HCT116 (cell line): ENCODE results near the gene TRAPPC12. TPM values are rescaled to one million over a fixed set of nuclear protein-coding genes. Genes with fewer than 3 reads are reported as not detected.

Source experiments
- ATAC-seq: fragments of 200-7000 bp; cut with Tn5 transposase; 2 replicates; pipeline ENCODE4 v1.9.1; 2020; ENCODE audit warnings: mild to moderate bottlenecking, moderate library complexity
- BruUV-seq: library from RNA; stranded (reverse); fragments of 400-500 nt; replicated peaks from 2 replicates; lab custom pipeline; 2021; lab: Mats Ljungman, UMichigan
- CTCF ChIA-PET: fragments of 300-600 bp; sonication (Branson Sonifier 250); formaldehyde crosslinking; loops from one replicate; lab custom pipeline; 2021; ENCODE audit warnings: antibody characterized with exemption; lab: Charles Lee
- POLR2A ChIA-PET: fragments of 300-600, 350-600 bp; sonication (Branson Sonifier 250); formaldehyde crosslinking; loops from one replicate; lab custom pipeline; 2021; ENCODE audit warnings: antibody characterized with exemption; lab: Charles Lee
- RAD21 ChIA-PET, 2 experiments: fragments of 300-600 bp; sonication (Branson Sonifier 250); formaldehyde crosslinking; loops; one replicate each; lab custom pipeline; 2023; ENCODE audit warnings: low total read pairs in 2 of 2; ENCODE audit not compliant: uncharacterized antibody in 2 of 2, unreplicated experiment in 2 of 2, low non-redundant PET in 1 of 2; lab: Charles Lee
- DNase-seq: peaks from one replicate; pipeline ENCODE4 v3.0.0-alpha.2; 2010; ENCODE audit warnings: low read depth, low spot score
- H2AFZ ChIP-seq: fragments of 200-600 bp; shearing (Covaris generic), sonication (generic); 2 replicates; pipeline ENCODE4 v1.6.1; 2017; ENCODE audit warnings: low read depth, mixed run types, mixed read lengths, antibody characterized with exemption, low read length; ENCODE audit not compliant: poor library complexity, severe bottlenecking
- H3K27ac ChIP-seq: 2 replicates; pipeline ENCODE4 v1.5.1; 2012; ENCODE audit warnings: low read depth, low read length
- H3K27me3 ChIP-seq: fragments of 200-600 bp; sonication (generic); 2 replicates; pipeline ENCODE4 v1.6.1; 2016; ENCODE audit warnings: mixed run types, low read length, mixed read lengths; ENCODE audit not compliant: insufficient read depth
- H3K36me3 ChIP-seq, 2 experiments: fragments of 200-500 bp in 1 of 2; fragments of 200-600 bp in 1 of 2; sonication (Bioruptor generic) in 1 of 2; sonication (generic) in 1 of 2; 2 replicates each; pipeline versions ENCODE4 v1.5.1 to v1.6.1; 2014 to 2016; ENCODE audit warnings: low read length in 2 of 2, inconsistent platforms in 1 of 2, mixed read lengths in 1 of 2, mixed run types in 1 of 2; ENCODE audit not compliant: insufficient read depth in 2 of 2, control insufficient read depth in 1 of 2
- H3K4me1 ChIP-seq, 2 experiments: fragments of 200-600 bp in 1 of 2; sonication (generic) in 1 of 2; 2 replicates each; pipeline versions ENCODE4 v1.5.1 to v1.6.1; 2012 to 2017; ENCODE audit warnings: low read length in 2 of 2, inconsistent platforms in 1 of 2, mild to moderate bottlenecking in 1 of 2, mixed read lengths in 1 of 2, mixed run types in 1 of 2, moderate library complexity in 1 of 2; ENCODE audit not compliant: insufficient read depth in 2 of 2, control insufficient read depth in 1 of 2
- H3K4me2 ChIP-seq: fragments of 200-600 bp; sonication (generic); 2 replicates; pipeline ENCODE4 v1.6.1; 2017; ENCODE audit warnings: mixed run types, low read length, mixed read lengths
- H3K4me3 ChIP-seq, 2 experiments: fragments of 200-600 bp in 1 of 2; sonication (generic) in 1 of 2; replicated peaks in 1 of 2; 2 replicates each; pipeline ENCODE4 v1.5.1; 2011 to 2016; ENCODE audit warnings: low read length in 2 of 2, control low read depth in 1 of 2, low read depth in 1 of 2, mild to moderate bottlenecking in 1 of 2, mixed read lengths in 1 of 2, mixed run types in 1 of 2
- H3K79me2 ChIP-seq: fragments of 200-600 bp; sonication (generic); 2 replicates; pipeline ENCODE4 v1.6.1; 2017; ENCODE audit warnings: mild to moderate bottlenecking, mixed run types, low read length, moderate library complexity, mixed read lengths; ENCODE audit not compliant: insufficient read depth
- H3K9ac ChIP-seq: fragments of 200-600 bp; sonication (generic); 2 replicates; pipeline ENCODE4 v1.6.1; 2016; ENCODE audit warnings: low read length, mixed read lengths
- H3K9me2 ChIP-seq: fragments of 200-600 bp; sonication (generic), shearing (Covaris generic); 2 replicates; pipeline ENCODE4 v1.6.1; 2017; ENCODE audit warnings: mixed run types, mild to moderate bottlenecking, moderate library complexity; ENCODE audit not compliant: insufficient read depth
- H3K9me3 ChIP-seq, 2 experiments: fragments of 200-500 bp in 1 of 2; fragments of 200-600 bp in 1 of 2; sonication (Bioruptor generic) in 1 of 2; sonication (generic) in 1 of 2; 2 replicates each; pipeline ENCODE4 v1.6.1; 2014 to 2017; ENCODE audit warnings: low read length in 2 of 2, mixed read lengths in 2 of 2, inconsistent platforms in 1 of 2, low read depth in 1 of 2, mild to moderate bottlenecking in 1 of 2, mixed run types in 1 of 2, moderate library complexity in 1 of 2; ENCODE audit not compliant: control insufficient read depth in 1 of 2, insufficient read depth in 1 of 2
- H4K20me1 ChIP-seq: fragments of 200-600 bp; sonication (generic), shearing (Covaris generic); 2 replicates; pipeline ENCODE4 v1.6.1; 2017; ENCODE audit warnings: mixed run types, mild to moderate bottlenecking, moderate library complexity; ENCODE audit not compliant: insufficient read depth
- EGR1 ChIP-seq: IDR thresholded peaks from 2 replicates; pipeline ENCODE4 v1.6.1; 2012; ENCODE audit warnings: low read depth
- ELF1 ChIP-seq: IDR thresholded peaks from 2 replicates; pipeline ENCODE4 v1.6.1; 2012; ENCODE audit warnings: low read depth, borderline replicate concordance
- EZH2 ChIP-seq: fragments of 200-600 bp; sonication (generic); IDR thresholded peaks from 2 replicates; pipeline ENCODE4 v1.6.1; 2017; ENCODE audit warnings: antibody characterized with exemption, mixed run types
- POLR2A ChIP-seq: IDR thresholded peaks from 2 replicates; pipeline ENCODE4 v1.7.0; 2011; ENCODE audit warnings: borderline replicate concordance; ENCODE audit not compliant: insufficient read depth, insufficient read length; ENCODE audit errors: extremely low read depth
- POLR2AphosphoS5 ChIP-seq: IDR thresholded peaks from 2 replicates; pipeline ENCODE4 v1.6.1; 2011; ENCODE audit warnings: mild to moderate bottlenecking, low read depth, low read length, moderate library complexity
- SP1 ChIP-seq: IDR thresholded peaks from 2 replicates; pipeline ENCODE4 v1.6.1; 2012; ENCODE audit warnings: low read depth
- SRF ChIP-seq: IDR thresholded peaks from 2 replicates; pipeline ENCODE4 v1.6.1; 2012; ENCODE audit warnings: low read depth
- TCF7L2 ChIP-seq: IDR thresholded peaks from 2 replicates; pipeline ENCODE4 v1.7.0; 2011; ENCODE audit warnings: borderline replicate concordance, inconsistent platforms; ENCODE audit not compliant: insufficient read depth, insufficient read length; ENCODE audit errors: extremely low read depth
- ZFX ChIP-seq: fragments of 450-650 bp; IDR thresholded peaks from 2 replicates; pipeline ENCODE4 v1.6.1; 2017
- ZNF274 ChIP-seq: fragments of 200-500 bp; sonication (Bioruptor generic); IDR thresholded peaks from 2 replicates; pipeline ENCODE4 v1.6.1; 2014; ENCODE audit warnings: mild to moderate bottlenecking, low read depth, low read length, inconsistent platforms
- intact Hi-C: fragments of 100-400 bp; cut with micrococcal nuclease; formaldehyde crosslinking; loops from 2 replicates; pipeline ENCODE4 v1.10.0; 2022
- total RNA-seq: library from RNA; stranded (reverse); gene quantifications from one replicate; pipeline ENCODE4 v1.2.1, GENCODE V29; 2021; ENCODE audit not compliant: unreplicated experiment
- TF ChIP-seq, protein P1 (sequence below): IDR thresholded peaks from 2 replicates; pipeline ENCODE4 v1.6.1; 2012

Gene TRAPPC12
- total RNA-seq, 1 experiment from 2014 or later = 47.4 TPM

DNA sequence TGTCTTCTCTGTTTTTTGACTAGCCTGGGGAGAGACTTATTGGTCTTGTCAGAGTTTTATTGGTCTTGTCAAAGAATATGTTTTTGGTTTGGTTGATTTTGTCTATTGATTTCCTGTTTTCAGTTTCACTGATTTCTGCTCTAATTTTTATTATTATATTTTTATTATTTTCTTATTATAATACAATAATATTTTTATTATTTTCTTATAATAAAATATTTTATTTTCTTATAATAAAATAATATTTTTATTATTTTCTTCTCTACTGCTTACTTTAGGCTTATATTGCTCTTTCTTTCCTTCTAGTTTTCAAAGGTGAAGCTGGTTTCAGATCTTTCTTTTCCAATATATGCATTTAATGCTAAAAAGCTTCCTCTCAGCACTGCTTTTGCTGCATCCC is 62.0 kb downstream of the TRAPPC12 start:
- no peak overlapping the region for H2AFZ ChIP-seq
- H3K4me3 ChIP-seq = no peak overlapping the region
- H3K27ac ChIP-seq = no peak overlapping the region
- H3K27me3 ChIP-seq = no peaks in the 10 kb centered on the region
- no peaks in the 10 kb centered on the region for H3K4me1 ChIP-seq
- no peaks in the 10 kb centered on the region for H3K9me3 ChIP-seq
- H3K9ac ChIP-seq = no peak overlapping the region
- no peak for ATAC-seq
- no TSS peak for BruUV-seq
- CTCF ChIA-PET = interaction anchor here (1.4 kb wide), 1 partner anchor 21 kb away, joined by 5 read pairs; no protein-coding TSS in a partner anchor
- intact Hi-C loops = no loop called here
- no peaks in the 10 kb centered on the region for H3K79me2 ChIP-seq
- no peaks in the 10 kb centered on the region for H3K9me2 ChIP-seq
- H3K36me3 ChIP-seq = peaks cover 0 to 6% of the 10 kb centered on the region in 2 experiments; a peak in 3 of 4 replicates
- H3K4me2 ChIP-seq = no peak overlapping the region
- POLR2A ChIA-PET = no interaction called here
- peaks cover 10% of the 10 kb centered on the region; the same call in 1 of the 2 replicates for H4K20me1 ChIP-seq
- TF ChIP-seq EZH2 (no peak), SP1 (no peak), POLR2AphosphoS5 (no peak), POLR2A (no peak), TCF7L2 (no peak), EGR1 (no peak), ELF1 (no peak)
- TF ChIP-seq, protein P1, sequence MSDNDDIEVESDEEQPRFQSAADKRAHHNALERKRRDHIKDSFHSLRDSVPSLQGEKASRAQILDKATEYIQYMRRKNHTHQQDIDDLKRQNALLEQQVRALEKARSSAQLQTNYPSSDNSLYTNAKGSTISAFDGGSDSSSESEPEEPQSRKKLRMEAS = no peak
- RAD21 ChIA-PET = no interaction called here
- DNase-seq = no peak

DNA sequence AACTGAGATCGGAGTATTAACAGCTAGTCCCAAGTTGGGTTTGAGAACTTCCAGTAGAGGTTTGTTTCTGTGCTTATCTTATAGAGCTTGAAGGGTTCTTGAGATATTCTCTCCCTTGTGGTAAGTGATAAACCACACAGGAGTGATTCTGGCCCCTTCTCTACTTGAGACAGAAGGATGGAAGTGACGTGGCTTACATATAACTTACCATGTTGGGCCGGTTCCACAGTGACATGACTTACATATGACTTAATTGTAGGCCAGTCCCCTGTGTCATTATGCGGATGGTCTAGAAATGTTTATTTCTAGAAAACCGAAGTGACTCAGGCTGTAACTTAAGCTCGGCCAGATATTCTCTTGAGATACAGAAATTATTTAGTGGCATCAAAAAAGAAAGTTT is 62.7 kb downstream of the TRAPPC12 start:
- Histone ChIP-seq H3K4me3 (no peak overlapping the region), H3K27me3 (no peaks in the 10 kb centered on the region), H3K9me3 (no peaks in the 10 kb centered on the region), H2AFZ (no peak overlapping the region), H3K9ac (no peak overlapping the region), H3K27ac (no peak overlapping the region), H4K20me1 (peaks cover 10% of the 10 kb centered on the region; the same call in 1 of the 2 replicates), H3K4me2 (no peak overlapping the region), H3K4me1 (no peaks in the 10 kb centered on the region), H3K36me3 (peaks cover 0 to 6% of the 10 kb centered on the region in 2 experiments; a peak in 3 of 4 replicates), H3K79me2 (no peaks in the 10 kb centered on the region), H3K9me2 (no peaks in the 10 kb centered on the region)
- DNase-seq = no peak
- ChIA-PET POLR2A (interaction anchor here (0.6 kb wide), 1 partner anchor 15 kb away, joined by 3 read pairs; no protein-coding TSS in a partner anchor), RAD21 (no interaction called here), CTCF (interaction anchor here (1.4 kb wide), 1 partner anchor 20 kb away, joined by 5 read pairs; no protein-coding TSS in a partner anchor)
- no TSS peak for BruUV-seq
- ATAC-seq = no peak
- TF ChIP-seq ELF1 (no peak), EGR1 (no peak), ZNF274 (no peak), ZFX (no peak), EZH2 (no peak), SRF (no peak)
- intact Hi-C loops = no loop called here
